AG10803 (cell line): ENCODE results near the gene ZPLD1.

Source experiments
- DNase-seq: peaks from one replicate; pipeline ENCODE4 v3.0.0; 2010; ENCODE audit warnings: low read depth
- H3K4me3 ChIP-seq: 2 replicates; pipeline ENCODE4 v1.5.1; 2011; ENCODE audit warnings: mild to moderate bottlenecking, low read length, control low read depth
- TF ChIP-seq, protein P1 (sequence below): conservative IDR thresholded peaks from 2 replicates; pipeline ENCODE4 v1.5.1; 2011; ENCODE audit warnings: mild to moderate bottlenecking, low read length, control low read depth, inconsistent platforms

Gene ZPLD1

GRCh38 chr3:102484363-102484762 is 49.5 kb downstream of the ZPLD1 start:
- no peak for DNase-seq
- TF ChIP-seq, protein P1, sequence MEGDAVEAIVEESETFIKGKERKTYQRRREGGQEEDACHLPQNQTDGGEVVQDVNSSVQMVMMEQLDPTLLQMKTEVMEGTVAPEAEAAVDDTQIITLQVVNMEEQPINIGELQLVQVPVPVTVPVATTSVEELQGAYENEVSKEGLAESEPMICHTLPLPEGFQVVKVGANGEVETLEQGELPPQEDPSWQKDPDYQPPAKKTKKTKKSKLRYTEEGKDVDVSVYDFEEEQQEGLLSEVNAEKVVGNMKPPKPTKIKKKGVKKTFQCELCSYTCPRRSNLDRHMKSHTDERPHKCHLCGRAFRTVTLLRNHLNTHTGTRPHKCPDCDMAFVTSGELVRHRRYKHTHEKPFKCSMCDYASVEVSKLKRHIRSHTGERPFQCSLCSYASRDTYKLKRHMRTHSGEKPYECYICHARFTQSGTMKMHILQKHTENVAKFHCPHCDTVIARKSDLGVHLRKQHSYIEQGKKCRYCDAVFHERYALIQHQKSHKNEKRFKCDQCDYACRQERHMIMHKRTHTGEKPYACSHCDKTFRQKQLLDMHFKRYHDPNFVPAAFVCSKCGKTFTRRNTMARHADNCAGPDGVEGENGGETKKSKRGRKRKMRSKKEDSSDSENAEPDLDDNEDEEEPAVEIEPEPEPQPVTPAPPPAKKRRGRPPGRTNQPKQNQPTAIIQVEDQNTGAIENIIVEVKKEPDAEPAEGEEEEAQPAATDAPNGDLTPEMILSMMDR: no peak

DNA sequence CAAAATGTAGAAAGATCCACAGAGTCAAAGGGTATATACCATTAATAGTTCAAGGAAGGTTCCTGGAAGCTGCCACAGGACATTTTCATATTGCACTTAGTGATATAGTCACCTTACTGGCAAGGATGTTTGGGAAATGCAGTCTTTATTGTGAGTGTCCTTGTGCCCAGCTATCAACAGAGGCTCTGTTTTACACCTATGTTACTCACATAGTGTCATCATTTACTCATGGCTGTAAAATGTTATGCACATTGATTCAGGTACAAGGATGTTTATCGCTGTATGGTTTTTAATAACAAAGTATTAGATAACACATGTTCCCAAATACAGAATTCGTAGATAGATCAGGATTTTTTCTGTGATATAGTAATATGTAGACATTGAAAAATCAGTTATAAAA is 50.9 kb downstream of the ZPLD1 start:
- no peak overlapping the region for H3K4me3 ChIP-seq
- TF ChIP-seq, protein P1: no peak
- no peak for DNase-seq

More at GRCh38 chr3:102484363-102484762, 49.5 kb downstream of the ZPLD1 start:
- no peak overlapping the region for H3K4me3 ChIP-seq

- no peak overlapping the region for H3K4me3 ChIP-seq
- DNase-seq: no peak
- TF ChIP-seq, protein P1: no peak
Measured at GRCh38 chr3:102488331-102488730, 53.5 kb downstream of the ZPLD1 start.

DNA sequence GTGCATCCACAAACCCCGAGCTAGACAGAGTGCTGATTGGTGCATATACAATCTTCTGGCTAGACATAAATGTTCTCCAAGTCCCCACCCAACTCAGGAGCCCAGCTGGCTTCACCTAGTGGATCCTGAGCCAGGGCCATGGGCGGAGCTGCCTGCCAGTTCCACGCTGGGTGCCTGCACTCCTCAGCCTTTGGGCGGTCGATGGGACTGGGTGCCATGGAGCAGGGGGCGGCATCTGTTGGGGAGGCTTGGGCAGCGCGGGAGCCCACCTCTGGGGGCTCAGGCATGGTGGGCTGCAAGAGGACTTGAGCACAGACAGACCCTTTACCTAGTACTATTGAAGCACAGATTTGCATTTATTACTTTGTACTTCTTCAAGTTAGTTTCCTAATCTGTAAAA is 57.5 kb downstream of the ZPLD1 start:
- TF ChIP-seq, protein P1: no peak
- no peak for DNase-seq
- H3K4me3 ChIP-seq: no peak overlapping the region

DNA sequence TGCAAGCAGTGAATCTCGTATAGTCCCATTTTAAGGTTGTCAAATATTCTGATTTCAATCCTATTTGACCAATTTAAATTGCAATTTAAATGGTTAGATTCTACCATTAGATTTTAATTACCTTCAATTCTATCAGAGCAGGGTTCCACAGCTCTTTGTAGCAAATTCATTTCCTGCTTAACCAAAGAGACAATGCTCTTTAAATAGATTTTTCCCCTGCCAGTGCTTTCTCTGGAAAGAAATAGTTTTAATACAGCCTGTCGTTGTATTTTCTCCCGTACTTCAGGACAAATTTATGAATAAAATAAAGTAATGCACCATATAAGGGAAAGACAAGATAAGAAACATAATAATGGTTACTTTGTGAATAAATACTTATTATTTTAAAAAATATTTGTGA is 62.8 kb downstream of the ZPLD1 start:
- DNase-seq: no peak
- TF ChIP-seq, protein P1: no peak
- H3K4me3 ChIP-seq: no peak overlapping the region

DNA sequence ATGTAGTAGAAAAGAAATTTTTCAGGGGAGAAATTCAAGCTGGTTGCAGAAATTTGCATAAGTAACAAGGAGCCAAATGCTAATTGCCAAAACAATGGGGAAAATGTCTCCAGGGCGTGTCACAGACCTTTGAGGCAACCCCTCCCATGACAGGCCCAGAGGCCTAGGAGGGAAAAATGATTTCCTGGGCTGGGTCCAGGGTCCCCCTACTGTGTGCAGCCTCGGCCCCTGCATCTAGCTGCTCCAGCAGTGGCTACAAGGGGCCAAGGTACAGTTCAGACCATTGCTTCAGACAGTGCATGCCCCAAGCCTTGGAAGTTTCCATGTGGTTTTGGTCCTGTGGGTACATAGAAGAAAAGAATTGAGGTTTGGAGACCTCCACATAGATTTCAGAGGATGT is 70.7 kb downstream of the ZPLD1 start:
- TF ChIP-seq, protein P1: no peak
- no peak overlapping the region for H3K4me3 ChIP-seq
- DNase-seq: no peak

DNA sequence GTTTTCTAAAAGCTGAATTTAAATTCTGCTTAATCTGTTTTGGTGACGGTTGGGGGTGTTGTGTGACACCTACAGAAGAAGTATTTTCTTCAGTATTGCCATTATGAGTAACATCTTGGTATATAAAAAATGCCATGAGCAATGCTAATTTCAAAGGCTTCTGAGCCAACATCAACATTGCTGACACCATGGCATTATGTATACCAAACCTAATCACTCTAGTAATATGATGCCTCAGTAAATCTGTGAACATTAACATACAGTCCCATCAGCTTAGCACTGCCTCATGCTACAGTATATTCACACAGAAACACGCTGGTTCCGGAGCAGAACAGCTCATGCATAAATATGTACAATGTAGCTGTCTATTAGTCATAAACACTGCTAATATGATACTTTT is 75.8 kb downstream of the ZPLD1 start:
- no peak for DNase-seq
- TF ChIP-seq, protein P1: no peak
- H3K4me3 ChIP-seq: no peak overlapping the region
